Mononuclear cell (primary cell): ENCODE measurements around the gene DSC2. TPM values are rescaled to one million over a fixed set of nuclear protein-coding genes. Genes with fewer than 3 reads are reported as not detected.
A peak's percentile ranks its signal among the peaks of the same experiment; 100 is the strongest.
"Not testable (repeated sequence)": the region's sequence is repeated elsewhere in the genome, so short reads cannot be mapped to it uniquely, and the experiment has no call there.

Source experiments
- H3K27me3 ChIP-seq: 2 replicates; pipeline ENCODE4 v1.6.0; 2011; ENCODE audit warnings: low read length, control low read depth; ENCODE audit not compliant: insufficient read depth
- H3K4me1 ChIP-seq: 2 replicates; pipeline ENCODE4 v1.5.1; 2011; ENCODE audit warnings: mild to moderate bottlenecking, low read length, control low read depth; ENCODE audit not compliant: insufficient read depth
- H3K4me3 ChIP-seq: 2 replicates; pipeline ENCODE4 v1.5.1; 2011; ENCODE audit warnings: mild to moderate bottlenecking, low read length, moderate library complexity
- H3K9me3 ChIP-seq: 2 replicates; pipeline ENCODE4 v1.5.1; 2011; ENCODE audit warnings: low read depth, mild to moderate bottlenecking, control low read depth, low read length
- total RNA-seq: library from RNA; depleted of rRNA; stranded (reverse); fragments of >200 nt; gene quantifications from one replicate; pipeline ENCODE4 v1.2.3, GENCODE V29; 2012

The DSC2 gene
- 8.1 TPM for total RNA-seq

DNA sequence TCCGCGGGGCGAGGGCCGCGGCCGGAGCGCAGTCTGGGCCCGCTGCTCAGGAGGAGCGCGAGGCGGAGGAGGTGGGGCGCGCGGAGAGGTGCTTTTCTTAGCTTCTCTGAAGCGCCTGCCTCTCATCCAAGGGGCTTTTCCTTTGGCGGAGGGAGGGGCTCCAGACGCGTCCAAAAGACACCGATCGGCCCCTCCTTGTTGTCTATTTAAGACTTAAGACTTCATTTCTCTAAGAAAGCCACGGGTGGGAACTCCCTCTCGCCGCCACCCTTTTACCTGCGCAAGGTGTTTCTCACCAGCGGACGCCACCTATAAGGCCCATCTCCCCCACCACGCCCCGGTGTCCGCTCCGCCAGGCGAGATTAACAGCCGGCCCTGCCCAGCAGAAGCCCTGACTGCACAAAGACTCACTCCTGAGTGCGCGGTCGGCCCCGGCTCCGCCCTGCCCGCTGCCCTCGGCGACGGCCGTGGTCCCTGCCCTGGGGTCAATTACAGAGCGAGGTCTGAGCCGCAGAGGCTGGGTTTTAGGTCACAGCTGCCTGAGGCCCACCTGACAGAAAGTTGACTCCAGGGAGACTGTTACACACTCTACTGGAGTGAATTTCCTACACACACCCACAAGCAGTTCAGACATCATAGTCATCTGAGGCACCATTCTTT, at the start of gene DSC2:
DSC2 (minus strand) TSS at position 397 of the 660 bp plus-strand sequence. CDS start 450 bp downstream, outside the sequence.
- peaks cover 15% of the 10 kb centered on the region for H3K4me1 ChIP-seq
- H3K27me3 ChIP-seq = peaks cover 30% of the 10 kb centered on the region
- H3K9me3 ChIP-seq = no peaks in the 10 kb centered on the region
- peak within 1 kb of the TSS; percentile 35 for H3K4me3 ChIP-seq

DNA sequence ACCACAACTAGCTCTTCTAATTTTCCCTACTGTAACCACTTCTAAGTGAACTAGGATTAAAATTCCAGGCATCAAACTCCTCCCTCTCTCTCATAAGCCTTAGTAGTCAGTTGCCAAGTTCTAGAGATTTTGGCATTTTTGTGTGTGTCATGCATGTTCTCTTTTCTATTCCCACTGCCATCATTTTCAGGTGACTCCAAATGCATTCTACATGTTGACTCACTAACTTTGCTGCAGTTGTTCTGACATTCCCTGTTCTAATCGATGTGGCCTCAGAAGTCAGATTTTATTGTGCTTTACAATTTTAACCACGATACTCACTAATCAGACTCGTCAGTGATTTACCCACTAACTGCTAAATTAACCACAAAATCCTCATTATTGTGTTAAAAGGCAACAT, 47.1 kb upstream of the DSC2 start:
- Histone ChIP-seq H3K4me1 (no peaks in the 10 kb centered on the region), H3K9me3 (no peaks in the 10 kb centered on the region), H3K27me3 (no peaks in the 10 kb centered on the region), H3K4me3 (no peak overlapping the region)

DNA sequence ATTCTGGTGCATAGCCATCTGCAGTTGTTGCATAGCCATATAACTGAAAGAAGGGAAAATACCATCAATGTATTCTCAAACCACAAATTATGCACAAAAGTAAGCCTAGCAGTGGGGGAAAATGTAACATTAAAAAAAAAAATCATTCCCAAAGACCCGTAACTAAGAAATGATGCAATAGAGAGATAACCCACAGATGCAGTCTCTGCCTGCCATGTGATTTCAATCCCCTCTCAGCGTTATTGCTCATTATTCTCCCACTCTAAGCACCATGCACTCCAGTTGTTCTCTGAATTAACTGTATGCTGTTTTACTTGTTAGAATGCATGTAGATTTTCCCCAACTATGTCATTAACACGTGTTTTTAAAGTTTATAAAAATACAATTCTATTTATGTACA, 46.4 kb upstream of the DSC2 start:
- Histone ChIP-seq H3K9me3 (no peaks in the 10 kb centered on the region), H3K4me1 (no peaks in the 10 kb centered on the region), H3K4me3 (no peak overlapping the region), H3K27me3 (no peaks in the 10 kb centered on the region)

DNA sequence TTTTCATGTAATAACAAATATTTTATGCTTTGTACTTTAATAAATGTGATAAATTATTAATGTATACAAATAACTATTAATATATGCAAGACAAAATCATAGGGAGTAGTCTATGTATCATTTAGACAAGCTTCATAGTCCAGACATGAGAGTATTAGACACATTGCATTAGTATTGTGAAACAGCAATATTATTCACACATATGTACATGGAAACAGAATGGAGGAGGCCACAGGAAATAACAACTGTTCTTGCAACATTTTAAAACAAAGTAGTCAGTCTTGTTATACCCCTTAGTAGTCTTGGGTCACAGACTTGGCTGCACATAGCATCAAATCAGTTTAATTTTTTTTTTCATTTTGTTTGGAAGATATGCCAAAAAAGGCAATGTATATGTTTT, 44.6 kb upstream of the DSC2 start:
- Histone ChIP-seq H3K9me3 (no peaks in the 10 kb centered on the region), H3K4me1 (no peaks in the 10 kb centered on the region), H3K27me3 (no peaks in the 10 kb centered on the region), H3K4me3 (no peak overlapping the region)

DNA sequence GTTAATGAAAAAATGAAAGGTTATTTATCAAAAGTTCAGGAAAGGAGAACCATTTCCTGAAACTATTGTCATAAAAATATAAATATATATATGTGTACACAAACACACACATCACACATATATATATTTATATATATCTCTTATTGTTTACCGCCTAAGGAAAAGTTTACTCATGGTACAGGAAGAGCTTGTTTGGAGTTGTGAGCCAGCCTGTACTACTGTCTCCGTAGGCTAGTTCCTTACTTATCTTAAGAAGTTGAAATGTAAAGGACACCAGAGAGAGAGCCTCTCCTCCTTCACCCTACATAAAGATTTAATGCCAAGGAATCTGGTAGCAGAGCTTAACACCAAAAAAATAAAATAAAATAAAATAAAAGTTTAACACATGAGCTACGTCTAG, 40.8 kb upstream of the DSC2 start:
- Histone ChIP-seq H3K27me3 (no peaks in the 10 kb centered on the region), H3K4me3 (no peak overlapping the region), H3K9me3 (no peaks in the 10 kb centered on the region), H3K4me1 (no peaks in the 10 kb centered on the region)

DNA sequence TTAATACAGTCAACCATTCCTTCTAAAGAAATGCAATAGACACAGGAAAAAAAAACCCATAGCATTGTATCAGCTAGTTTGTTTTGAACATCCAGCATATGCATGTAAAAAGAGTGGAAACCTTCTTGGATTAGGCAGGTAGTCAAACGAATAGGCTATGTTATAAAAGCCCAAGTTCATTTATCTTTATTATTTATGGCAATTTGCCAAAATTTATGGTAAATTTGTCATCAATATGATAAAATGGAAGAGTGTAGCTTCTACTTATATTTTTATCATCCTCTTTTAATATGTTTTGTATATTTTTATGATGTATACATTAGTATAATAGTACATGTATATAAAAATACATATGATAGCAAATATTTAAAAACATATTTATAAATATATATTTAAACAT, 36.5 kb upstream of the DSC2 start:
- no peak overlapping the region for H3K4me3 ChIP-seq
- no peaks in the 10 kb centered on the region for H3K27me3 ChIP-seq
- no peaks in the 10 kb centered on the region for H3K9me3 ChIP-seq
- no peaks in the 10 kb centered on the region for H3K4me1 ChIP-seq

DNA sequence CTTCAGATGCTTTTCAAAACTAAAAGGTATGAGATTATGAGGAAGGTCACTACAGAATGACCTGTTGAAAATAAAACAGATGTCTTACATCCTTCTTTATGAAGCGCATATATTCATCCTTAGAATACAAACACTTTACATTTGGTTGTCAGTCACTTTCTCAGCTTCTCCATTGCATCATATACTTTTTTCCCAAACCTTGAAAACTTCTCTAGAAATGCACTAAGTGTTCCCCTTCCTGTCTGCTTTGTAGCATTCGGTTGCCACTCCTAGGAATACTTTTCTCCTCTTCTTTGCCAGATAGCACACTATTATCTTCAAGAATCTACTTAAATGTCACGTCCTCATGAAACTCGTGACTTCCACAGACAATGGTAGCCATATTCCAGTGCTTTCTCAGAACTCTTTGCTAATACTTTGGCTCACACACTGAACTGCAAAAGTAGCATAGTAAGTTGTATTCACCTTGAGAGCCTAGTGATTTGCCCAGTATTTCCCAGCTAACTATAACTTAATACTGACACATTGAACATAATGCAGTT, 32.8 kb upstream of the DSC2 start:
- H3K27me3 ChIP-seq = no peaks in the 10 kb centered on the region
- H3K9me3 ChIP-seq = no peaks in the 10 kb centered on the region
- no peak overlapping the region for H3K4me3 ChIP-seq
- no peaks in the 10 kb centered on the region for H3K4me1 ChIP-seq

DNA sequence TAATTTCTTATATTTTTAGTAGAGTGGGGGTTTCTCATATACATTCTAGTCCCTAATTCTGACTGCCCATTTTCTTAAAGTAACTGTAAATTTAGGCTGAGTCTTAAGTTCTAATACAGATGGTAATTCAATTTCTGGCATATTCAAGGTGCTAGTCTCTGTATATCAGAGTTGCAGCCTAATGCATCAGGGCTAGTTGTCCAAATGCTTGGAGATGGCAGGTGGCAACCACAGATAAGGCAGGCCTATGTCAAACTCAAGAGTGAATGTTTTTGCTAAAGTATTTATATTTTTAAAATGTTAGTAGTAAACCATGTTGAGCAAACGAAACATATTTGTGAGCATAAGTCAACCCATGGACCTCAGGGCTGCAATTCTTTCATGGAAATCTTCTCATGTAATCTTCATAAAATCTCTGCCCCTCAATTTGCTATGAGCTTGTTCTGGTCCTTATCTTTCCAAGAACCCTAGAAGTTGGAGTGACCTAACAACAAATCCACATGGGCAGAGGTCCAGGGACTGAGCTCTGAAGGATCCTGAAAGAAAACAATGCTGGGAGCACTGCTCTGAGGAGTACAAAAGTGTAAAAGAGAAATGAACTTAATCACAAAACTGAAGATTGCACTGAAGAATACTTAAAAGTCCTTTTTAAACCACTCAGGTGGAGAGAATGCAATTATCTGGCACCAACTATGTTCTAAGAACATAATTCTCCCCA, 27.3 kb upstream of the DSC2 start:
- Histone ChIP-seq H3K9me3 (no peaks in the 10 kb centered on the region), H3K4me3 (no peak overlapping the region), H3K4me1 (no peaks in the 10 kb centered on the region)

DNA sequence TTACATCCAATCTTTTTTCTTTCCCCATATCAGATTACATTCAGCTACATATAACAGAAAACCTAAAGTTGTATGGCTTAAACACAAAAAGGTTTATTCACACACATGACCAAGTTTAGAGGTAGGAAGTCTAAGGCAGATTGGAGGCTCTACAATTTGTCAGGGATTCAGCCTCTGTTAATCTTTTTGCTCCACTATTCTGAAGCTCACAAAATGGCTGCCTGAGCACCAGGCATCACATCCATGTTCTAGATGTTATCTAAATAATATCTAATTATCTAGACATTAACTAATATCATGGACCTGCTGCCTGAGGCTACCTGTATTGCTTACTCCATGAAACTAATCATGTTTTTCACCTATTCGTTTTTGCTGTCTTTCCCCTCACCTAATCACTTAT, 23.7 kb upstream of the DSC2 start:
- Histone ChIP-seq H3K9me3 (no peaks in the 10 kb centered on the region), H3K4me1 (no peaks in the 10 kb centered on the region), H3K27me3 (no peaks in the 10 kb centered on the region), H3K4me3 (no peak overlapping the region)

More for the DNA sequence above, 27.3 kb upstream of the DSC2 start:
- H3K27me3 ChIP-seq = no peaks in the 10 kb centered on the region

DNA sequence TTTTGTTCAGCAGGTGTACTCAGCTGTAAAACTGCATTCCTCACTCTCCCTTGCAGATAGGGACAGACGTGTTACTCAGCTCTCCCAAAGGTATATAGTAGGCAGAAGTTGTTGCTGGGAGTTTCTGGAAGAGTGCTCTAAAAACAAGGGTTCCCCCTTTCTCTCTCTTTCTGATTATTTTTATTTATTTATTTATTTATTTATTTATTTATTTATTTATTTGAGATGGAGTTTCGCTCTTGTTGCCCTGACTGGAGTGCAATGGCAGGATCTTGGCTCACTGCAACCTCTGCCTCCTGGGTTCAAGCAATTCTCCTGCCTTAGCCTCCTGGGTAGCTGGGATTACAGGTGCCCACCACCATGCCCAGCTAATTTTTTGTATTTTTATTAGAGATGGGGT, 20.9 kb upstream of the DSC2 start:
- not testable (repeated sequence) for H3K4me1 ChIP-seq, H3K9me3 ChIP-seq, H3K27me3 ChIP-seq

DNA sequence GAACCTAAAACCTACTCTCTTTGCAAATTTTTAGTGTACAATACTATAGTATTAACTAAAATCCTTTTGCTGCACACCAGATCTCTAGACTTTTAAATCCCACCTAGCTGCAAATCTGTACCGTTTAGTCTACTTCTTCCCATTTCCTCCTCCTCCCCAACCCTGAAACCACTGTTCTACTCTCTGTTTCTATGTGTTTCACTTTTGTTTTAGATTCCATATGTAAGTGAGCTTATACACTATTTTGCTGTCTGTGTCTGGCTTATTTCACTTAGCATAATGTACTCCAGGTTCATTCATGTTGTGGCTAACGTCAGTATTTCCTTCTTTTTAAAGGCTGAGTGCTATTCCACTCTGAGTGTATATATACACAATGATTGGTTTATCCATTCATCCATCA, 18.4 kb upstream of the DSC2 start:
- Histone ChIP-seq H3K9me3 (no peaks in the 10 kb centered on the region), H3K4me3 (no peak overlapping the region), H3K27me3 (no peaks in the 10 kb centered on the region), H3K4me1 (no peaks in the 10 kb centered on the region)

More for the DNA sequence above, 20.9 kb upstream of the DSC2 start:
- H3K4me3 ChIP-seq = not testable (repeated sequence)

DNA sequence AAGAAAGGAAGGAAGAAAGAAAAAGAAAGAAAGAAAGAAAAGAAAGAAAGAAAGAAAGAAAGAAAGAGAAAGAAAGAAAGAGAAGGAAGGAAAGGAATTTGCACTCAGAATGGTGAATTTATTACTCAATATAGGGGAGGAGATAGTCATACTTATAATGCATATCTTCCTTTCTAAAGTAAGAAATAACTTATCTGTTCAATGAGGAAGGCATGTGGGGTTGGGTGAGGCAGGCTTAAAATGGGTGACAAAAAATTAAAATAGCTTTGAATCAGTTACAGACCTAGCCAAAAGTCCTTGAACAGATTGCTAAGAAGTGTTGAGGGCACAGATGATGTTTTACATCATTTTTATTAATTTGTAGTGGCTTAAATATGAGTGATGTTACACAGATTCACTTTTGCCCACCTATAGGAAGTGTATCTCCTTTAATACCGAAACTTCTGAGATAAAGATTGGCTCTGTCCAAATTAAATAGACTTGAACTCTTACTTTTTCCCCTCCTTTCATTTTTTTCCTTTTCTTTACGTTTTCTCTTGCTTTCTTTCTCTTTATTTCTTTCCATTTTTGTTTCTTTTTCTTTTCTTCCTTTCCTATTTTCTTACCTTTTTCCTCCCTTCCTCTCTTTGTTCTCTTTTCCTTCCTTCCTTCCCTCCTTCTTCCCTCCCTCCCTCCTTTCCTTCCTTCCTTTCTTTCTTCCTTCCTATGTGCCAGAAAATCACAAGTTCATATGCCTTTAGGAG, 14.8 kb upstream of the DSC2 start:
- Histone ChIP-seq H3K27me3 (no peaks in the 10 kb centered on the region), H3K4me1 (no peaks in the 10 kb centered on the region), H3K9me3 (no peaks in the 10 kb centered on the region), H3K4me3 (no peak overlapping the region)

DNA sequence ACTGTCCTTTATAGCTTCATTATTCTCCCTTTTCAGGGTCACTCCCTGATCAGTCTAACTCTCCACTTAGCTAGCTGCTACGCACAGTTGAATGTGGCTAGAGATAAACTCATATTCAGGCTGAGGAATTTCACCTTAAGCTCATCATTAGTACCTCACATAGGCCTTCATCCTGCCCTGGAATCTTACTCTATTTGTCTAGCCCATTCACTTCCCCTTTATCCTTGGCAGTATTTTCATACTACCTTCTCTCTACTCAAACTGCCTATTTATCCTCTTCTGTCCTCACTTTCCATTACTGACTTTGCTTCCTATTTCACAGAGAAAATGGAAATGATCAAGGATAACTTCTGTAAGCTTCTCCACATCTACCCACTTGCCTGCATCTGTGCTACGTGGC, 10.6 kb upstream of the DSC2 start:
- no peak overlapping the region for H3K4me3 ChIP-seq
- no peaks in the 10 kb centered on the region for H3K9me3 ChIP-seq
- no peaks in the 10 kb centered on the region for H3K27me3 ChIP-seq
- H3K4me1 ChIP-seq = no peaks in the 10 kb centered on the region

DNA sequence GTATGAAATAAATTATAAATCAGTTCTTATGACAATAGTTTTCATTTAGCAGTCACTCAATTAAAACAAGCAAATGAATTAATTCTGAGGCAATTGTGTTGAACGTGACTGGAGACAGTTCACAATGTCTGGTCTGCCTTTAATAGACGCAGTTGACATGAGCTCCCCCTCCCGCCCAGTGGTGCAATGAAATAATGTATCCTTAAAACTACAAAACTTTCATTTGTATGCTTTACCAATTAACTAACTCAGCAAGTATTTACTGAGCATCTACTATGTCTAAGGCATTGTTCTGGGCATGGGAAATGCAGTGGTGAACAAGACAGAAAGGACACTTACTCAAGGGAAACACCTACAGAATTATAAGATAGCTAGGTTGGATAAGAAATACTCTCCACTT, 3.5 kb upstream of the DSC2 start:
- Histone ChIP-seq H3K4me3 (no peak overlapping the region), H3K9me3 (no peaks in the 10 kb centered on the region), H3K4me1 (peaks cover 7% of the 10 kb centered on the region), H3K27me3 (peaks cover 21% of the 10 kb centered on the region)

DNA sequence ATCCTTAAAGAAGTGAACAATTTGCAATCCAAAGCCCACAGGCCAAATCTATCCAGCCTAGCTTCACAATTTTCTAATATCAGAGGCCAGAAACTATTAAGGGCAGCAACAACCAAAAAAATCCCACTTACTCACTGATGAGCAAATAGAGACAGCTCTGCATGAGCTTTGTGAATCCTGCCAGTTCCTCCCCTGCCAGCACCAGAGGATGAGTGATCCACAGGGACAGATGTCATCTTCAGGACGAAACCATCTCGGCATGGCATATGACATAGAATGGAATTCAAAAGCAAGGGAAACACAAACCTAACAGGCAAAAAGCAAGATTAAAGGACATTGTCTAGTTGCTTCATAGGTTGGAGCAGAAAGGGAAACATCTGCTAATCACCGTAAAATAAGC, 2.2 kb upstream of the DSC2 start:
- Histone ChIP-seq H3K4me3 (no peak overlapping the region), H3K27me3 (peaks cover 30% of the 10 kb centered on the region), H3K4me1 (peaks cover 15% of the 10 kb centered on the region), H3K9me3 (no peaks in the 10 kb centered on the region)
